NCI-H2171 (cell line): ENCODE results near the gene ADGRV1.
"Not testable (repeated sequence)": the region's sequence is repeated elsewhere in the genome, so short reads cannot be mapped to it uniquely, and the experiment has no call there.

Experiments
- DNase-seq: peaks from one replicate; lab custom pipeline; 2025; lab: John Stamatoyannopoulos, UW

Gene ADGRV1

DNA sequence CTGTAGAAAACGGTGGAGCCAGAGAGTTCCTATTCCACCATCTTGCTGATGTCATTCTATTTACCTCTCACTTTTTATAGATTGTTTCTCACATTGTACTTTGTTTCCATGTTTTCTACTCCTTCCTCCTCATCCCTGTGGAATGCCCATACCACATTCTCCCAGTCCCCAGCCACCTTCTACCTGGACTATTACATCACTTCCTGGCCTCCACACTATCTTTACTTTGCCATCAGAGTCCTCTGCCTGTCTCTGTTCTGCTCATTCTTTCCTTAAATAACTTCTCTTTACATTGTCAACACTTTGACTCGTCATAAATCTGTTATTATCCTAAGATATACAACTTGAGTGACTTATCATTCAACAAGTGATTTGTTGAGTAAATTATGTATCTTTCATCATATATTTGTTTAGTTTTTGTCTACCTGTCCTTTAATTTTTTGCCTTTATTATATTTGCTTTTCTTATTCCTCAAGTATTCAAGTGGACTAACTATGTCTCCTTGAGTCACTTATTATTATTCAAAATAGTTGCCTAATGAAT, 182.5 kb downstream of the ADGRV1 start:
- no peak for DNase-seq

DNA sequence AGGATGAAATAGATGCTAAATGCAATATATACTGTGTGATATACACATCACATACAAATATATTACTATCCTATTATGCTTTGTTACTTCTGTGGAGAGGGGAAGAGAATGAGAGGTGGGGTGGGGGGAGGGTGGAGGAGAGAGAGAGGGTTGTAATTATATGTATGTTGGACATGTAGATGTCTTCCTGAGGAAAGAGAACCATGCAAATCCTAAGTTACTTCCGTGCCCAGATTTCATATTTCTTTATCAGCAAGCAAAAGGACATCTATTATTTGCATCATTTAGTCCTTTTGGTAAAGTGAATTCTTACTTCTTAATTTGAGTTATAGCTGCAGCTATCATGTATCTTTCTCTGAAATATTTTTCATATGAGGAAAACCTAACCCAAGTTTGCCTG, 187.5 kb downstream of the ADGRV1 start:
- no peak for DNase-seq

DNA sequence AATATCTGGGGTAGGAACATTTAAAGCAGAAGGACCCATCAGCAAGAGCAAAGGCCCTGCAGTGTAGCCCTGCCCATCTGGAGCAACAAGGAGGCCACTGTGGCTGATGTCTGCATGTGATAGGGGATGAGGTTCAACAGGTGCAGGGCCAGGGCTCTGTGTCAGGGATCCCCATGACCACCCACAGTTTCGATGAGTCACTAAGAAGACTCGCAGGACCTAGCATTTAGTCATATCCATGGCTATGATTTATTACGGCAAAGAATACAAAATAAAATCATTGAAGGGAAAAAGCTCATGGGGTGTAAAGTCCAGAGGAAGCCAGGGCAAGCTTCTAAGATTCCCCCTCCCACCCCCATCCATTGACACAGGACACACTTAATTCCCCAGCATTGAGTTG, 188.6 kb downstream of the ADGRV1 start:
- DNase-seq, result no peak

DNA sequence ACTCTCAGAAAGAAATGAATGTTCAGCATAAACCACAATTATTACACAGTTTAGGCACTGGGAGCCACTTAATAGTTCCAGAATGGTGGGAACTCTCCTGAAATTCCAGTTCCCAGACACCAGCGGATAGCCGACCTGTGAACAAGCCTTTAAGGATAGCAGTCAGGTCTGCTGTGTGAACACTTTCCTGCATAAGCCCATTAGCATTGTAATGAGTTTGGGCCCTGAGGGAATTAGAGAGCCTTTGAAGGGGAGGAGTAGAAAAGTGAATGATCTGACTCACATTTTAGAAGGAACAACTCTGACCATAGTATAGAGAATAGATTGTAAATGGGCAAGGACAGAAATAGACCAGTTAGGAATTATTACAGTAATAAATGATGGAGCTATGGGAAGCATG, 189.1 kb downstream of the ADGRV1 start:
- DNase-seq, result no peak

DNA sequence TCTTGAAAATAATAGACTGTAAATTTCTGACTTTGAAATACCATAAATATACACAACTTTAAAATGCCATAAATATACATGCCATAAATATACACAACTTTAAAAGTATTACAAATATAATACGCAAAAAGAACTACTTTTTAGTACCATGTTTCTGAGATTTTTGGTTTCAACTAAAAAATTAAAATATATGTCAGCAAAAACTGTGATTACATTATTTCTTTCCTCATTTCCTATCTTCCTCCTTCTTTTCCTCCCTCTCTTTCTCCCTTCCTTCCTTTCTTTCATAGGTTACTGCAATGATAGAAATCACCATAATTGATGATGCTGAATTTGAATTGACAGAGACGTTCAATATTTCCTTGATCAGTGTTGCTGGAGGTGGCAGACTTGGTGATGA, 200.5 kb downstream of the ADGRV1 start:
- DNase-seq, result no peak

DNA sequence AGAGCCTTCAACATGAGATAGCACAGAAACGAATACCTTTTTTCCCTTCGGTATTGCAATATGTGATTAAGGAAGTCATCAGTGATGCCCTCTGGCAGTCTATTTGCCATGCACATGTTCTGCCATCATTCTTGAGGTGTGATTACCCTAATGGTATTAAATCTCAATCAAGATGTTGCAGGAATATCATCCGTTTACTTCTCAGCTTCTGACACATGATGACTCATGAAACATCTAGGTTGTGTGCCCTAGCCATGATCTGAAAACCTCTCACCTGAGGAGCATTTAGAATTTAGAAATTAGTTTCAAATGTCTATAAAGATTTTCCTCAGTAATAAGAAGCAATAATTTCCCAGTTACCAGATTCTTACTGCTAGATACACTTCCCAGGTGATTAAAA, 209.1 kb downstream of the ADGRV1 start:
- DNase-seq, result no peak

DNA sequence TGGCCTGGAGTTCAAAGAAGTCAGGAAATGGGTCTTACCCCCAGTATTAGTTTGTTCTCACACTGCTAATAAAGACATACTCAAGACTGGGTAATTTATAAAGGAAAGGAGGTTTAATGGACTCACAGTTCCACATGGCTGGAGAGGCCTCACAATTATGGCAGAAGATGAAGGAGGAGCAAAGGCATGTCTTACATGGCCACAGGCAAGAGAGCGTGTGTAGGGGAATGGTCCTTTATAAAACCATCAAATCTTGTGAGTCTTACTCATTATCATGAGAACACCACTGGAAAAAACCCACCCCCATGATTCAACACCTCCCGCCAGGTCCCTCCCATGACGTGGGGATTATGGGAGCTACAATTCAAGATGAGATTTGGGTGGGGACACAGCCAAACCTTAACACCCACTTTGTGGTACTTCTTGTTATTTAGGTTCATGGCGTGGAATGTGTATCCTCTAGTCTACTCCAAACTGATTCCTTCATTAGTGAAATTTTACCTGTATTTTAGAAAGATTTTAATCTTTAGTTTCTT, 211.5 kb downstream of the ADGRV1 start:
- DNase-seq, result not testable (repeated sequence)

DNA sequence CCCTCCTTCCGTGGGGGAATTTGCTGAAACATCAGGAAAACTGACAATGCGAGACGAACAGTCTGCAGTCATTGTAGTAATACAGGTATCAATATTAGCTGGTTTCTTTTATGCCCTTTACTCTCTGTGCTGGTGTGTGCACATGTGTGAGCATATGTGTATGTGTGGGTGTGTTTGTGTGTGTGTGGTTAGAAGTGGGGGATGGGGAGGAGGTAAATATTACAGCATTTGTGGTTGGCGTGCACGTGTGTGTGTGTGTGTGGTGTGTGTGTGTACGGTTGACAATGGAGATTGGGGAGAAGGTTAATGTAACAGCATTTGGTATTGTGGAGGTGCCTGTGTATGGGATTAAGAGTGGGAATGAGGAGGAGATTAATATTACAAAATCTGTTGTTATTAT, 219.4 kb downstream of the ADGRV1 start:
- DNase-seq, result no peak

DNA sequence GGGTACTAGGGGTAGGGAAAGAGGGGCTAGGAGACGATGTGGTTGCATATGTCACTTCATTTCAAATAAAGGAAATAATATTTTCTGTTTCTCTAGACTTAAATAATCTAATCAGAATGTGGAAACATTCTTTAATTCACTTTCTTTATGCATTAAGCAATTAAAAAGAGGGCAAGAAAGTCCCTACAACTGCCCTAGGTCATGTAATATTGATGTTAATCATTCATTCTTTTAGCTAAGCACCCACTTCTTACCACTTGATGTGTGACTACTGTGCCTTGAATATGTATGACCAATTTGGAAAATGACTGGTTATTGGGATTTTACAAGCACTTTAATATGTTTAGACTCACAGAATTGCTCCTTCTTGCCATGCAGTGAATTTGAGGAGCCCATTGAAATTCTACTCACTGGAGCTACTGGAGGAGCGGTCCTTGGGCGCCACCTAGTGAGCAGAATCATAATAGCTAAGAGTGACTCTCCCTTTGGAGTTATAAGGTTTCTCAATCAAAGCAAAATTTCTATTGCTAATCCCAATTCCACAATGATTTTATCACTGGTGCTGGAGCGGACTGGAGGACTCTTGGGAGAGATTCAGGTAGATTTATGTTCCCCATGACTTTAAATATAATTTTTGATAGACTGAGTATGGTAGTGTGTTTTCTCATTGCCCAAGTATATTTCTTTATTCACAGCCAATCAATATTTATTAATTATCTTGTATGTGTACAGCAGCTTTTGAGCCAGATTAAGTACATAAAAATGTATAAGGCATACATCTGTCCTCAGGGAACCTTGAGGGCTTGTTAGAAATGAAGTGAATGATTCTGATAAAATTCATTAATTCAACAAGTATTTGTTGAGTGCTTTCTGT, 225.1 kb downstream of the ADGRV1 start:
- no peak for DNase-seq

DNA sequence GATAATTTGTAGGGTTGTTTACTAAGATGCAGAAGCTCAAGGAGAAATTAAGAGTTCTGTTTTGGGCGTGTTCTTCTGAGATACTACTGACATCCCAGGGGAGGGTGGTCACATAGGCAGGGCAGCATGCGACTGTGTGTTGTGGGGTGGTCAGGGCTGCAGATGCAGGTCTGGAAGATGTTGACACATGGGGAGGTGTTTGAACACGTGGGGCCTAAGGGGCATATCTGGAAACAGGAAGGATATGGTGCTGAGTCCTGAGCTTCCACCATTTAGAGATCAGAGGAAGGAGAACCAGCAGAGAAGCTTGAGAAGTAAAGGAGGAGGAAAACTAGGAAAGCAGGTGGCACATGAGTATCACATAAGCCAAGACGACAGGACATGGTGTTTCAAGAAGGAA, 228.2 kb downstream of the ADGRV1 start:
- no peak for DNase-seq

DNA sequence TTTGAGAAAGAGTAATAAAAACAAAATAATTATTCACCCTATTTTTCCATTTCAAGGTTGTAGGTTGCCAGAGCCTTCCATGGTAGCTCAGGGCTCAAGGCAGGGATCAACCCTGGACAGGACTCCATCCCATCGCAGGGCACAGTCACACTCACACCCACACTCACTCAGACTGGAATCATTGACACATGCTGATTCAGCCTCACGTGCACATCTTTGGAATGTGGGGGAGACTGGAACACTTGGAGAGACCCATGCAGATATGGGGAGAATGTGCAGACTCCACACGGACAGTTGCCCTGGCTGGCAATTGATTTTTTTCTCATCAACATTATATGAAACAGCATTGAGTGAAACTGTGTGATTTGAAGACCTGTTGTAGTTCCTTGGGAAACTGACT, 234.1 kb downstream of the ADGRV1 start:
- DNase-seq, result no peak

DNA sequence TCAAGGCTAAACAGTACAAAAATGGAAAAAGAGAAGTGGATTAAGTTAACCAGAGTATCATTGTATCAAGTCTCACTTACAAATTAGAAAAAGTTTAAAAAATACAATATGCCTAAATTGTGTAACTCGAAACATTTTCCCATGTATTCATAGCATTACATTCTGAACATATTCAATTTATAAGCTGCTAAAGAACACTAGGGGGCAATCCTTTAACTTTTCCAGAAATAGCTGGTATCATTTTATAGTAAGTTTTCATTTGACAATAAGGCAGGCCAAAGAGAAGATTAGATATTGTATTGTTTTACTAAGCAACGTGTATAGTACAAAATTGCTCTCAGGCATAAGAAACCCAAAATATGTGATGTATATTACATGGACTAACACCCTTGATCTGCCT, 234.6 kb downstream of the ADGRV1 start:
- no peak for DNase-seq

DNA sequence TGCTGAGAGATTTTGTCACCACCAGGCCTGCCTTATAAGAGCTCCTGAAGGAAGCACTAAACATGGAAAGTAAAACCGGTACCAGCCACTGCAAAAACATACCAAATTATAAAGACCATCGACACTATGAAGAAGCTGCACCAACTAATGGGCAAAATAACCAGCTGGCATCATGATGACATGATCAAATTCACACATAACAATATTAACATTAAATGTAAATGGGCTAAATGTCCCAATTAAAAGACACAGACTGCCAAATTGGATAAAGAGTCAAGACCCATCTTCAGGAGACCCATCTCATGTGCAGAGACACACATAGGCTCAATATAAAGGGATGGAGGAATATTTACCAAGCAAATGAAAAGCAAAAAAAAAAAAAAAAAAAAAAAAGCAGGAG, 238.3 kb downstream of the ADGRV1 start:
- not testable (repeated sequence) for DNase-seq

DNA sequence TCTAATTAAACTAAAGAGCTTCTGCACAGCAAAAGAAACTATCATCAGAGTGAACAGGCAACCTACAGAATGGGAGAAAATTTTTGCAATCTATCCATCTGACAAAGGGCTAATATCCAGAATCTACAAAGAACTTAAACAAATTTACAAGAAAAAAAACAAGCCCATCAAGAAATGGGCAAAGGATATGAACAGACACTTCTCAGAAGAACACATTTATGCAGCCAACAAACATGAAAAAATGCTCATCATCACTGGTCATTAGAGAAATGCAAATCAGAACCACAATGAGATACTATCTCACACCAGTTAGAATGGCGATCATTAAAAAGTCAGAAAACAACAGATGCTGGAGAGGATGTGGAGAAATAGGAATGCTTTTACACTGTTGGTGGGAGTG, 241.5 kb downstream of the ADGRV1 start:
- not testable (repeated sequence) for DNase-seq

DNA sequence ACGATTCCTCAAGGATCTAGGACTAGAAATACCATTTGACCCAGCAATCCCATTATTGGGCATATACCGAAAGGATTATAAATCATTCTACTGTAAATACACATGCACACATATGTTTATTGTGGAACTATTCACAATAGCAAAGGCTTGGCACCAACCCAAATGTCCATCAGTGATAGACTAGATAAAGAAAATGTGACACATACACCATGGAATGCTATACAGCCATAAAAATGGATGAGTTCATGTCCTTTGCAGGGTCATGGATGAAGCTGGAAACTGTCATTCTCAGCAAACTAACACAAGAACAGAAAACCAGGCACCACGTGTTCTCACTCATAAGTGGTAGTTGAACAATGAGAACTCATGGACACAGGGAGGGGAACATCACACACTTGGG, 241.9 kb downstream of the ADGRV1 start:
- not testable (repeated sequence) for DNase-seq

DNA sequence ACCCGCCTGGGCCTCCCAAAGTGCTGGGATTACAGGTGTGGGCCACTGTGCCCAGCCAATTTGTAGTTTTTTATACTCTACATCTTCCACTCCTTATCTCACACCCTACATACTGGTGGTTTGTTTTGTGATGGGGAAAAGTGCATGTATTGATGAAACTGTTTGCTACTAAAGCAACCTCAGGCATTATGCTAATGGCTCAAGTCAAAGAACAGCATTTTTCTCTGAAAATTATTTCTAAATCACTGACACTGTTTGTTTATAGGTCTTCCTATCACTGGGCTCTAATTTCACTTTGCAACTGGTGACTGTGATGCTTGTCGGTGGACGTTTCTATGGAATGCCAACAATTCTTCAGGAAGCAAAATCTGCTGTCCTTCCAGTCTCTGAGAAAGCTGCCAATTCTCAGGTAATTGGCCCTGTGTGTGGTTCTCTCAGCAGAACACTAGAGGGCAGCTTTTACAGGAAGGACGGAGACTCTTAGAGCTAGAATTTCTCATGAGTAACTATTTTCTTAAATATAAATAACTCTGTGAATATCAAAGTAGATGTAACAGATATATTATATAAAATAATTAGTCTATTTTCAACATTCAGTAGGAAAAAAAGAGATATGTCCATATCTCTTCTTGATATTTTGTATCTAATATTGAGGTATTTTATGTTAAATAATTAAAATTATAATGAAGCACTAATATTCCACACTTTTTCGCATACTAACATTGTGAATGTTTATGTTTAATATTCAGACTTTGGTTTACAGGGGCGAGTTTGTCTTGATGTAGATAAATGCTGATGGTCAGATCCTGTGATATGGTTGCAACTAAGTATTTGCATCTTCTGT, 244.1 kb downstream of the ADGRV1 start:
- no peak for DNase-seq

DNA sequence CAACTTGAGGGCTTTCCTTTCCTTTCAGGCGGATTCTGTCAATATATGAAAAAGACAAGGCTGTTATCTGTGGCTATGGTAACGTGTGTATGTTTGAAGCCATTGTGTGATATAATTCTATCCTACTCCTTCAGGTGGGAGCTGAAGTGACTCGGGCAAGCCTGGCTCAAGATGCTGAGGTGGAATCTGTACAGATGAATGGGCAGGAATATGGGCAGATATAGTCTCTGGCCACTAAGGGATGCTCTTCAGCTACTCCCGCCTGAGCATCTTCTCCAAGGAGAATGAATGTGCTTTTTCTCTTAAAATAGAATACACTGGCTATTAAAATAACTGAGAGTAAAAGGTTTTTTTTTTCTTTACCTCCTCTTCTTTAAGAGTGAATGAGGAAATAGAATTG, 244.8 kb downstream of the ADGRV1 start:
- DNase-seq, result no peak

DNA sequence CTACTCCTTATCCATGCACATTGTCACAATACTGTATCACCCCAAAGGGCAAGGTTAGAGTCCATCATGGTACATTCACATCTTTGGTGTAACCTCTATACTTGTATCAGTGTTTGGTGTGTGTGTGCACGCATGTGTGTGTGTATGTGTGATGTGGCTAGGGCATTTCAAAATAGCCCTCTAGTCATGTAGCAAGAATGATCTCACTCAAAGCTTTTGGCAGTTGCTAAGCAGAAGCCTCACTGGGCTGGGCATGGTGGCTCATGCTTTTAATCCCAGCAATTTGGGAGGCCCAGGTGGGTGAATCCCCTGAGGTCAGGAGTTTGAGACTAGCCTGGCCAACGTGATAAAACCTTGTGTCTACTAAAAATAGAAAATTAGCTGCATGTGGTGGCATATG, 245.3 kb downstream of the ADGRV1 start:
- DNase-seq, result no peak

DNA sequence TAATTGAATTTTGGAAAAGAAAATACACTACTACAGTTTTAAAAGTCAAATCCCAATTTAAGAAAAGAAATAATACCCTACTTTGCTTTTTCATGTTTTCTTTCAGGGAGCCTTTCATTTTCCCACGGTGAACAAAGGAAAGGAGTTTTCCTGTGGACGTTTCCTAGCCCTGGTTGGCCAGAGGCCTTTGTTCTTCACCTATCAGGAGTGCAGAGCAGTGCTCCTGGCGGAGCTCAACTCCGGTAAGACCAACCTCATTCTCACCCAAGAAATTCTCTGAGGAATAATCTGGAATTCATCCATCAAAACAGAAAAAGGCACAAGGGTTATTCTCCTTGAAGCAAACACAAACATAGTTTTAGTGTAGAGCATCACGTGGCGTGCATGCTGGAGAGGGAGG, 248.9 kb downstream of the ADGRV1 start:
- DNase-seq, result no peak

DNA sequence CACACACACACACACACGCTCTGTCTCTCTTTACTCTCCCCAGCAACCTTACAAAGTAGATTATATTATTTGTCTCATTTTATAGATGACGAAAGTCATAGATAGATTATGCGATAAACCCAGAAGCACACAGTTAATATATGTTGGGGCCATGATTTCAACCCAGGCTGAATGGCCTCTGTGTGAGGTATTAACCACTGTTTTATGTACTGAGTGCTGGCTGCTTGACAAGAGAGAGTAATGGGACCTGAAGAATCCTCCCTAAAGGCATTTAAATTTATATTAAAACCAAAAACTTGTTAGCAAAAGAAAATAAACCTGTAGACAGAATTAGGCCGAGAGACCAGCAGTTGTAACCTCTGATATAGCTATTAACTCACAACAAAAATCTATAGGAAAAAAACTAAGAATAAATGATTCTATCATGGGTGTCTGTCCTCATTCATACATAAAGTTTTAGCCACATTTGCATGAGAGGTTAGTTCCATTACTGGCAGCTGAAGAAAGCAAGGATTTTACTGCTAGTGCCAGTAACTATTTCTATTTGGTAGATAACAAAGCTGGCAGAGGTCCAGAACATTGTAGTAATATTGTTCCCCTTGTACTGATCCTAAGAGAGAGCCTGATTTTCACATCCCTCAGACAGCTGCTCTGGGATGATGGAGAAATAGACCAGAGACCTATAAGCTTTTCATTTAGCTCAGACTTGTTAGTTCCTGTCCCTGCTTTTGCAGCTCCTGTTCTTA, 250.9 kb downstream of the ADGRV1 start:
- no peak for DNase-seq

DNA sequence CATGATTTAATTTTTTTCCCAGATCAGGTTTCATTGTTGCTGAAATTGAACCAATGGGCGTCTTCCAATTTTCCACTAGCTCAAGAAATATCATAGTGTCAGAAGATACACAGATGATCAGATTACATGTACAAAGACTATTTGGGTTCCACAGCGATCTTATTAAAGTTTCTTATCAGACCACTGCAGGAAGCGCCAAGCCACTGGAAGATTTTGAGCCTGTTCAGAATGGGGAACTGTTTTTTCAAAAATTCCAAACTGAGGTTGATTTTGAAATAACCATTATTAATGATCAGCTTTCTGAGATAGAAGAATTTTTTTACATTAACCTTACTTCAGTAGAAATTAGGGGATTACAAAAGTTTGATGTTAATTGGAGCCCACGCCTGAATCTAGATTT, 251.6 kb downstream of the ADGRV1 start:
- no peak for DNase-seq

DNA sequence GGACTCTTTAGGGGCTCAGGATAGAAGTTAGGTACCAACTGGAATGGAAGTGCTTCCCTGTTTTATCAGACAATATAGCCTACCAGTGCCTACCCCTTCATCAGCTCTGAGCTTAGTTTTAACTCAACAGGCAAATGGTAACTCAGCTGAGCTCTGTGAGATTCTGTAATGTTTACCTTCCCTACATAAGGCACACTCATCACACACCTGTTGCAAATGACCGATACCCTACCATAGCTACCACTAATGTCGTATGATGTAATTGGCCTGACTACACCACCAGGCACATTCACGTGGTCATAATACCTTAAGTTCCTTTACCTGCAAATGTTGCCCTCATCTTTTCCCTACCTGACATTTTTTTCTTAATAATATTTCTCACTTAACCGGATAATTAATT, 254.8 kb downstream of the ADGRV1 start:
- DNase-seq, result no peak
